H9 (cell line): ENCODE results near the gene EPHB2. TPM values are rescaled to one million over a fixed set of nuclear protein-coding genes. Genes with fewer than 3 reads are reported as not detected.

Experiments
- DNase-seq: peaks from one replicate; pipeline ENCODE4 v3.0.0-alpha.2; 2017
- H2AFZ ChIP-seq: one replicate; pipeline ENCODE4 v1.6.1; 2013; ENCODE audit warnings: mild to moderate bottlenecking, low read length, control low read depth, moderate library complexity
- H2AK5ac ChIP-seq: 2 replicates; pipeline ENCODE4 v1.6.1; 2013; ENCODE audit warnings: low read length, control low read depth, mixed read lengths; ENCODE audit not compliant: insufficient read length
- H2BK120ac ChIP-seq: one replicate; pipeline ENCODE4 v1.6.1; 2013; ENCODE audit warnings: low read depth, mild to moderate bottlenecking, low read length, control low read depth, inconsistent platforms; ENCODE audit not compliant: poor library complexity, severe bottlenecking
- H2BK12ac ChIP-seq: 2 replicates; pipeline ENCODE4 v1.6.1; 2013; ENCODE audit warnings: low read length, control low read depth, mixed read lengths, low read depth; ENCODE audit not compliant: insufficient read length
- H2BK15ac ChIP-seq: 2 replicates; pipeline ENCODE4 v1.6.1; 2013; ENCODE audit warnings: low read depth, low read length, control low read depth
- H2BK20ac ChIP-seq: one replicate; pipeline ENCODE4 v1.6.1; 2013; ENCODE audit warnings: low read depth, mild to moderate bottlenecking, low read length, control low read depth, inconsistent platforms; ENCODE audit not compliant: poor library complexity, severe bottlenecking
- H2BK5ac ChIP-seq: 2 replicates; pipeline ENCODE4 v1.6.1; 2013; ENCODE audit warnings: low read length, control low read depth, mixed read lengths; ENCODE audit not compliant: insufficient read length
- H3K14ac ChIP-seq: 2 replicates; pipeline ENCODE4 v1.6.1; 2013; ENCODE audit warnings: low read length, control low read depth; ENCODE audit not compliant: insufficient read depth
- H3K18ac ChIP-seq: 2 replicates; pipeline ENCODE4 v1.6.1; 2013; ENCODE audit warnings: low read depth, mild to moderate bottlenecking, mixed read lengths, low read length, control low read depth; ENCODE audit not compliant: insufficient read length
- H3K23ac ChIP-seq: 2 replicates; pipeline ENCODE4 v1.6.1; 2013; ENCODE audit warnings: low read length, control low read depth, mixed read lengths, low read depth; ENCODE audit not compliant: insufficient read length
- H3K23me2 ChIP-seq: 2 replicates; pipeline ENCODE4 v1.6.1; 2013; ENCODE audit warnings: low read depth, mild to moderate bottlenecking, mixed read lengths, low read length, control low read depth; ENCODE audit not compliant: insufficient read length, poor library complexity, severe bottlenecking
- H3K27ac ChIP-seq: 2 replicates; pipeline ENCODE4 v1.5.1; 2013; ENCODE audit warnings: low read length, control low read depth, mixed read lengths, low read depth; ENCODE audit not compliant: insufficient read length
- H3K27me3 ChIP-seq: 2 replicates; pipeline ENCODE4 v1.6.1; 2013; ENCODE audit warnings: low read length, control low read depth, inconsistent platforms; ENCODE audit not compliant: insufficient read depth
- H3K4ac ChIP-seq: 2 replicates; pipeline ENCODE4 v1.6.1; 2013; ENCODE audit warnings: low read depth, mild to moderate bottlenecking, control low read depth, inconsistent platforms, low read length, moderate library complexity
- H3K4me1 ChIP-seq: 2 replicates; pipeline ENCODE4 v1.6.1; 2013; ENCODE audit warnings: low read length, control low read depth, inconsistent platforms; ENCODE audit not compliant: insufficient read depth
- H3K4me2 ChIP-seq: 2 replicates; pipeline ENCODE4 v1.6.1; 2013; ENCODE audit warnings: low read length, control low read depth, mixed read lengths; ENCODE audit not compliant: insufficient read length, insufficient read depth
- H3K56ac ChIP-seq: 2 replicates; pipeline ENCODE4 v1.6.1; 2013; ENCODE audit warnings: low read depth, mild to moderate bottlenecking, mixed read lengths, low read length, control low read depth; ENCODE audit not compliant: insufficient read length
- H3K79me1 ChIP-seq: 2 replicates; pipeline ENCODE4 v1.6.1; 2013; ENCODE audit warnings: low read depth, mild to moderate bottlenecking, moderate library complexity, low read length, control low read depth, inconsistent platforms; ENCODE audit not compliant: insufficient read depth, poor library complexity, severe bottlenecking
- H3K79me2 ChIP-seq: 2 replicates; pipeline ENCODE4 v1.6.1; 2013; ENCODE audit warnings: low read length, control low read depth, inconsistent platforms; ENCODE audit not compliant: insufficient read depth
- H3K9ac ChIP-seq: 2 replicates; pipeline ENCODE4 v1.6.1; 2013; ENCODE audit warnings: low read length, control low read depth, mixed read lengths; ENCODE audit not compliant: insufficient read length; ENCODE audit errors: extremely low read depth
- H3K9me3 ChIP-seq: one replicate; pipeline ENCODE4 v1.6.1; 2013; ENCODE audit warnings: low read depth, low read length, inconsistent platforms; ENCODE audit not compliant: control insufficient read depth
- H3T11ph ChIP-seq: one replicate; pipeline ENCODE4 v1.6.1; 2013; ENCODE audit warnings: mild to moderate bottlenecking, low read length, control low read depth, inconsistent platforms
- H4K20me1 ChIP-seq: one replicate; pipeline ENCODE4 v1.6.1; 2013; ENCODE audit not compliant: control insufficient read depth, insufficient read length, insufficient read depth
- H4K5ac ChIP-seq: 2 replicates; pipeline ENCODE4 v1.6.1; 2013; ENCODE audit warnings: low read depth, mild to moderate bottlenecking, mixed read lengths, low read length, control low read depth; ENCODE audit not compliant: insufficient read length
- H4K8ac ChIP-seq: replicated peaks from 2 replicates; pipeline ENCODE4 v1.6.1; 2013; ENCODE audit warnings: low read length, control low read depth, mixed read lengths, low read depth; ENCODE audit not compliant: insufficient read length
- H4K91ac ChIP-seq: 2 replicates; pipeline ENCODE4 v1.6.1; 2013; ENCODE audit warnings: low read depth, mild to moderate bottlenecking, moderate library complexity, mixed read lengths, low read length, control low read depth; ENCODE audit not compliant: insufficient read length
- H3K27ac Mint-ChIP-seq, 3 experiments: 2 replicates in 2 of 3; 3 replicates in 1 of 3; pipeline ENCODE4 v1.8.0; 2020 to 2021; ENCODE audit warnings: mixed read lengths in 3 of 3, mild to moderate bottlenecking in 1 of 3, moderate library complexity in 1 of 3
- H3K27me3 Mint-ChIP-seq: 2 replicates; pipeline ENCODE4 v1.8.0; 2021; ENCODE audit warnings: low read depth, mild to moderate bottlenecking, moderate library complexity, mixed read lengths
- H3K36me3 Mint-ChIP-seq, 3 experiments: 2 replicates in 2 of 3; 3 replicates in 1 of 3; pipeline ENCODE4 v1.8.0; 2020 to 2021; ENCODE audit warnings: low read depth in 3 of 3, mixed read lengths in 3 of 3; ENCODE audit not compliant: insufficient read depth in 1 of 3
- H3K4me1 Mint-ChIP-seq, 2 experiments: 2 replicates each; pipeline ENCODE4 v1.8.0; 2020; ENCODE audit warnings: mixed read lengths in 2 of 2
- H3K4me3 Mint-ChIP-seq, 2 experiments: 2 replicates in 1 of 2; 3 replicates in 1 of 2; pipeline ENCODE4 v1.8.0; 2020 to 2021; ENCODE audit warnings: mild to moderate bottlenecking in 2 of 2, mixed read lengths in 2 of 2, moderate library complexity in 1 of 2
- H3K9me3 Mint-ChIP-seq, 2 experiments: 2 replicates in 1 of 2; 3 replicates in 1 of 2; pipeline ENCODE4 v1.8.0; 2020; ENCODE audit warnings: mild to moderate bottlenecking in 2 of 2, mixed read lengths in 2 of 2, moderate library complexity in 1 of 2
- CTCF ChIP-seq: fragments of 200-600 bp; sonication (generic); conservative IDR thresholded peaks from 3 replicates; pipeline ENCODE4 v1.8.0; 2021; ENCODE audit warnings: antibody characterized with exemption, mild to moderate bottlenecking
- WGBS: extraction: QIAGEN DNeasy Blood & Tissue Kit; methylation state at CpG from one replicate; pipeline ENCODE4 v1.1.7; 2013; ENCODE audit warnings: missing lambda C conversion rate, low lambda C conversion rate, mixed read lengths; ENCODE audit not compliant: insufficient read length; ENCODE audit errors: extremely low coverage; 5-methylcytosine and 5-hydroxymethylcytosine counted together
- total RNA-seq: library from RNA; stranded (reverse); gene quantifications from 2 replicates; pipeline ENCODE4 v1.2.1, GENCODE V29; 2021

EPHB2 gene
- total RNA-seq, 1 experiment from 2014 or later: 9.5 TPM

- no peak overlapping the region for H3K56ac ChIP-seq
- H2BK5ac ChIP-seq: no peak overlapping the region
- no peak overlapping the region for H3K4me2 ChIP-seq
- Mint-ChIP-seq H3K27ac (no peak overlapping the region), H3K4me3 (no peak overlapping the region), H3K27me3 (no peaks in the 10 kb centered on the region), H3K4me1 (peaks cover 8 to 27% of the 10 kb centered on the region in 2 experiments), H3K36me3 (no peaks in the 10 kb centered on the region), H3K9me3 (no peaks in the 10 kb centered on the region)
- H3K23me2 ChIP-seq: no peaks in the 10 kb centered on the region
- no peak overlapping the region for H3K27ac ChIP-seq
- no peak overlapping the region for H3K23ac ChIP-seq
- no peaks in the 10 kb centered on the region for H3K27me3 ChIP-seq
- no peak overlapping the region for H3K18ac ChIP-seq
- no peaks in the 10 kb centered on the region for H3K79me1 ChIP-seq
- no peaks in the 10 kb centered on the region for H4K20me1 ChIP-seq
- no peak overlapping the region for H2BK15ac ChIP-seq
- H3K4ac ChIP-seq: no peak overlapping the region
- no peak overlapping the region for H2BK20ac ChIP-seq
- H2BK120ac ChIP-seq: no peak overlapping the region
- no peak overlapping the region for H3K9ac ChIP-seq
- no peak overlapping the region for H3K14ac ChIP-seq
- H3T11ph ChIP-seq: no peak overlapping the region
- no peak overlapping the region for H4K91ac ChIP-seq
- no CpG with 5 or more reads among the region's 10 CpGs for WGBS
- H3K79me2 ChIP-seq: no peaks in the 10 kb centered on the region
- no peak overlapping the region for H2AK5ac ChIP-seq
- no peak overlapping the region for H4K5ac ChIP-seq
- no peak overlapping the region for H2AFZ ChIP-seq
- H2BK12ac ChIP-seq: no peak overlapping the region
- no peaks in the 10 kb centered on the region for H3K4me1 ChIP-seq
- DNase-seq: no peak
- H3K9me3 ChIP-seq: no peaks in the 10 kb centered on the region
- H4K8ac ChIP-seq: no peak overlapping the region
- no peak for TF ChIP-seq CTCF
Observed at GRCh38 chr1:22754106-22754768, 43.6 kb downstream of the EPHB2 start.
